Astrocyte (in vitro differentiated cells and primary cell): ENCODE data around the gene PKD2. TPM values are rescaled to one million over a fixed set of nuclear protein-coding genes. Genes with fewer than 3 reads are reported as not detected.

Source experiments
- DNase-seq: peaks from one replicate; pipeline ENCODE4 v3.0.0-alpha.2; 2010; ENCODE audit warnings: low read depth
- FAIRE-seq: peaks from 2 replicates; lab custom pipeline; 2011; peaks lifted over from hg19 to GRCh38; lab: Jason Lieb, UNC
- H2AFZ ChIP-seq: 2 replicates; pipeline ENCODE4 v1.6.0; 2012; ENCODE audit warnings: low read depth, low read length, inconsistent platforms
- H3K27ac ChIP-seq: 2 replicates; pipeline ENCODE4 v1.5.1; 2011; ENCODE audit warnings: low read depth, low read length, inconsistent platforms
- H3K27me3 ChIP-seq: 2 replicates; pipeline ENCODE4 v1.6.0; 2011; ENCODE audit warnings: low read length, inconsistent platforms; ENCODE audit not compliant: insufficient read depth
- H3K36me3 ChIP-seq: 2 replicates; pipeline ENCODE4 v1.5.1; 2011; ENCODE audit warnings: low read length, inconsistent platforms; ENCODE audit not compliant: insufficient read depth
- H3K4me1 ChIP-seq: 2 replicates; pipeline ENCODE4 v1.5.1; 2011; ENCODE audit warnings: low read length, inconsistent platforms; ENCODE audit not compliant: insufficient read depth
- H3K4me2 ChIP-seq: 2 replicates; pipeline ENCODE4 v1.6.0; 2012; ENCODE audit warnings: low read length, inconsistent platforms
- H3K4me3 ChIP-seq: 2 replicates; pipeline ENCODE4 v1.5.1; 2011; ENCODE audit warnings: low read depth, mild to moderate bottlenecking, low read length, inconsistent platforms; ENCODE audit not compliant: insufficient read depth
- H3K79me2 ChIP-seq: 2 replicates; pipeline ENCODE4 v1.6.0; 2012; ENCODE audit warnings: mild to moderate bottlenecking, low read length, inconsistent platforms; ENCODE audit not compliant: insufficient read depth
- H3K9ac ChIP-seq: 2 replicates; pipeline ENCODE4 v1.6.0; 2012; ENCODE audit warnings: mild to moderate bottlenecking, low read length, inconsistent platforms
- H3K9me3 ChIP-seq: 2 replicates; pipeline ENCODE4 v1.5.1; 2012; ENCODE audit warnings: low read depth, mild to moderate bottlenecking, low read length, inconsistent platforms; ENCODE audit not compliant: insufficient read depth
- H4K20me1 ChIP-seq: 2 replicates; pipeline ENCODE4 v1.6.0; 2012; ENCODE audit warnings: low read length, inconsistent platforms; ENCODE audit not compliant: insufficient read depth
- H3K27ac Mint-ChIP-seq: one replicate; pipeline ENCODE4 v1.8.0; 2021; ENCODE audit warnings: mild to moderate bottlenecking, mixed read lengths; ENCODE audit not compliant: unreplicated experiment
- H3K27me3 Mint-ChIP-seq: one replicate; pipeline ENCODE4 v1.8.0; 2021; ENCODE audit warnings: low read depth, mixed read lengths; ENCODE audit not compliant: unreplicated experiment
- H3K36me3 Mint-ChIP-seq: one replicate; pipeline ENCODE4 v1.8.0; 2021; ENCODE audit warnings: low read depth, mixed read lengths; ENCODE audit not compliant: unreplicated experiment
- H3K4me1 Mint-ChIP-seq: one replicate; pipeline ENCODE4 v1.8.0; 2021; ENCODE audit warnings: low read depth, mixed read lengths; ENCODE audit not compliant: unreplicated experiment
- H3K4me3 Mint-ChIP-seq: one replicate; pipeline ENCODE4 v1.8.0; 2021; ENCODE audit warnings: mild to moderate bottlenecking, moderate library complexity, mixed read lengths; ENCODE audit not compliant: unreplicated experiment
- H3K9me3 Mint-ChIP-seq: one replicate; pipeline ENCODE4 v1.8.0; 2021; ENCODE audit warnings: mild to moderate bottlenecking, mixed read lengths; ENCODE audit not compliant: unreplicated experiment
- EZH2 ChIP-seq: IDR thresholded peaks from 2 replicates; pipeline ENCODE4 v1.6.1; 2012; ENCODE audit warnings: mild to moderate bottlenecking, low read length, inconsistent platforms; ENCODE audit not compliant: insufficient read depth
- total RNA-seq: library from RNA; stranded (reverse); gene quantifications from 2 replicates; pipeline ENCODE4 v1.2.1, GENCODE V29; 2021
- TF ChIP-seq, protein P1 (sequence below): IDR thresholded peaks from 2 replicates; pipeline ENCODE4 v1.5.1; 2011; ENCODE audit warnings: low read depth, mild to moderate bottlenecking, inconsistent platforms, low read length, moderate library complexity; ENCODE audit not compliant: insufficient read depth

PKD2 gene
- total RNA-seq, 1 donor from 2014 or later = 19.7 TPM

DNA sequence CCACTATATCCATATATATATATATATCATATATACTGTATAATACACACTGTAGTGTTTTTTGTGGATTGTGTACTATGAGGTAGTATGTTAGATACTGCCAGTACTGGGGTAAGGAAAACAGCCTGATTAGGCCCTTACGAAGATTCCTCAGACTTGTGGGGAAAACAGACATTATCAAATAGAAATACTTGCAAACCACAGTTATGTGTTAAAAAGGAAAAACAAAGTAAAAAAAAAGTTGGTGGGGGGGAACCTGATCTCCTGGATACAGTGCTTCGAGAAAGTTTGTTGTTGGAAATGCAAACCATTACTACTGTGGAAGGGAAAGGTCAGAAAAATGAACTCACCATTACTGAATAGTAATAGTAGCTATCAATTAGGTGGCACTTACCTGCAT is 53.0 kb downstream of the PKD2 start:
- H3K27me3 ChIP-seq = no peaks in the 10 kb centered on the region
- H3K9me3 ChIP-seq = no peaks in the 10 kb centered on the region
- no peak overlapping the region for H3K4me2 ChIP-seq
- Mint-ChIP-seq H3K4me1 (peaks cover 10% of the 10 kb centered on the region), H3K27ac (no peak overlapping the region), H3K36me3 (peaks cover 6% of the 10 kb centered on the region), H3K9me3 (no peaks in the 10 kb centered on the region), H3K4me3 (no peak overlapping the region), H3K27me3 (no peaks in the 10 kb centered on the region)
- no peak overlapping the region for H3K27ac ChIP-seq
- H3K4me3 ChIP-seq = no peak overlapping the region
- no peak overlapping the region for H3K9ac ChIP-seq
- peaks cover 35% of the 10 kb centered on the region for H3K36me3 ChIP-seq
- H3K4me1 ChIP-seq = no peaks in the 10 kb centered on the region
- DNase-seq (peak; percentile 44), FAIRE-seq (no peak)
- no peak overlapping the region for H2AFZ ChIP-seq
- H4K20me1 ChIP-seq = no peaks in the 10 kb centered on the region
- TF ChIP-seq, protein P1, sequence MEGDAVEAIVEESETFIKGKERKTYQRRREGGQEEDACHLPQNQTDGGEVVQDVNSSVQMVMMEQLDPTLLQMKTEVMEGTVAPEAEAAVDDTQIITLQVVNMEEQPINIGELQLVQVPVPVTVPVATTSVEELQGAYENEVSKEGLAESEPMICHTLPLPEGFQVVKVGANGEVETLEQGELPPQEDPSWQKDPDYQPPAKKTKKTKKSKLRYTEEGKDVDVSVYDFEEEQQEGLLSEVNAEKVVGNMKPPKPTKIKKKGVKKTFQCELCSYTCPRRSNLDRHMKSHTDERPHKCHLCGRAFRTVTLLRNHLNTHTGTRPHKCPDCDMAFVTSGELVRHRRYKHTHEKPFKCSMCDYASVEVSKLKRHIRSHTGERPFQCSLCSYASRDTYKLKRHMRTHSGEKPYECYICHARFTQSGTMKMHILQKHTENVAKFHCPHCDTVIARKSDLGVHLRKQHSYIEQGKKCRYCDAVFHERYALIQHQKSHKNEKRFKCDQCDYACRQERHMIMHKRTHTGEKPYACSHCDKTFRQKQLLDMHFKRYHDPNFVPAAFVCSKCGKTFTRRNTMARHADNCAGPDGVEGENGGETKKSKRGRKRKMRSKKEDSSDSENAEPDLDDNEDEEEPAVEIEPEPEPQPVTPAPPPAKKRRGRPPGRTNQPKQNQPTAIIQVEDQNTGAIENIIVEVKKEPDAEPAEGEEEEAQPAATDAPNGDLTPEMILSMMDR = no peak
- no peak for TF ChIP-seq EZH2
- no peaks in the 10 kb centered on the region for H3K79me2 ChIP-seq

- DNase-seq = no peak
- H3K27ac Mint-ChIP-seq = no peak overlapping the region
- Histone ChIP-seq H4K20me1 (no peaks in the 10 kb centered on the region), H3K4me3 (no peak overlapping the region), H3K36me3 (peaks cover 31% of the 10 kb centered on the region), H3K27ac (no peak overlapping the region), H3K4me2 (no peak overlapping the region), H2AFZ (no peak overlapping the region), H3K27me3 (no peaks in the 10 kb centered on the region), H3K79me2 (no peaks in the 10 kb centered on the region), H3K9me3 (no peaks in the 10 kb centered on the region), H3K9ac (no peak overlapping the region), H3K4me1 (no peaks in the 10 kb centered on the region)
- no peak for FAIRE-seq
- H3K36me3 Mint-ChIP-seq = peaks cover 8% of the 10 kb centered on the region
- H3K4me1 Mint-ChIP-seq = peaks cover 10% of the 10 kb centered on the region
- H3K4me3 Mint-ChIP-seq = no peak overlapping the region
- H3K9me3 Mint-ChIP-seq = no peaks in the 10 kb centered on the region
- H3K27me3 Mint-ChIP-seq = no peaks in the 10 kb centered on the region
- TF ChIP-seq EZH2 = no peak
- TF ChIP-seq, protein P1 = no peak
Measured at GRCh38 chr4:88062311-88062710, 54.9 kb downstream of the PKD2 start.

GRCh38 chr4:88062843-88063242 is 55.4 kb downstream of the PKD2 start:
- Histone ChIP-seq H3K27me3 (no peaks in the 10 kb centered on the region), H3K79me2 (no peaks in the 10 kb centered on the region), H3K9ac (no peak overlapping the region), H3K27ac (no peak overlapping the region), H3K36me3 (peaks cover 32% of the 10 kb centered on the region), H3K4me3 (no peak overlapping the region), H3K4me1 (no peaks in the 10 kb centered on the region), H3K9me3 (peaks cover 2% of the 10 kb centered on the region), H4K20me1 (no peaks in the 10 kb centered on the region), H2AFZ (no peak overlapping the region), H3K4me2 (no peak overlapping the region)
- H3K9me3 Mint-ChIP-seq = no peaks in the 10 kb centered on the region
- no peaks in the 10 kb centered on the region for H3K27me3 Mint-ChIP-seq
- peaks cover 10% of the 10 kb centered on the region for H3K4me1 Mint-ChIP-seq
- no peak overlapping the region for H3K4me3 Mint-ChIP-seq
- FAIRE-seq (no peak), DNase-seq (no peak)
- H3K36me3 Mint-ChIP-seq = peaks cover 12% of the 10 kb centered on the region
- TF ChIP-seq, protein P1 = no peak
- H3K27ac Mint-ChIP-seq = no peak overlapping the region
